Measurements from ENCODE around the gene CYP3A7. TPM values are rescaled to one million over a fixed set of nuclear protein-coding genes. Genes with fewer than 3 reads are reported as not detected.

Gene CYP3A7
- total and polyA plus RNA-seq, 2 of the 13 experiments (the other 11 are each of a cell fraction or from before 2014, with no cell fraction given): 5.8 to 6.4 TPM

- TF ChIP-seq KIAA2018 (CRISPR knock-in tag; IDR thresholded peaks at IDR 0.05; ENCODE audit: borderline replicate concordance): no peak
- 0 out of 2 replicates have a peak, but pooled peaks have one; percentile 24 for TF ChIP-seq ZNF232 (CRISPR knock-in tag; IDR thresholded peaks at IDR 0.05; ENCODE audit: borderline replicate concordance)
- TF ChIP-seq TSC22D2 (CRISPR knock-in tag; IDR thresholded peaks at IDR 0.05; ENCODE audit: borderline replicate concordance): no peak
- TF ChIP-seq ARNT (IDR thresholded peaks at IDR 0.05): no peak
- no peak for TF ChIP-seq ZNF816 (CRISPR knock-in tag; IDR thresholded peaks at IDR 0.05; ENCODE audit: borderline replicate concordance)
- TF ChIP-seq MEF2D (CRISPR knock-in tag; IDR thresholded peaks at IDR 0.05): peak; percentile 54; the same call in 1 of the 2 replicates
- no peak for TF ChIP-seq SYNCRIP (IDR thresholded peaks at IDR 0.05; ENCODE audit: insufficient read depth, low read depth, low read length)
- TF ChIP-seq ONECUT2 (CRISPR knock-in tag; IDR thresholded peaks at IDR 0.05): peak; percentile 87
- peak; percentile 49; the same call in 1 of the 2 replicates for TF ChIP-seq PHF21A (CRISPR knock-in tag; IDR thresholded peaks at IDR 0.05)
- TF ChIP-seq NCOR1 (IDR thresholded peaks at IDR 0.05; ENCODE audit: borderline replicate concordance, low read length): no peak
- no peak for TF ChIP-seq MED8 (CRISPR knock-in tag; IDR thresholded peaks at IDR 0.05; ENCODE audit: insufficient replicate concordance)
- TF ChIP-seq ZNF225 (CRISPR knock-in tag; IDR thresholded peaks at IDR 0.05): no peak
- peak; percentile 26; the same call in 1 of the 2 replicates for TF ChIP-seq GMEB1 (CRISPR knock-in tag; IDR thresholded peaks at IDR 0.05; ENCODE audit: borderline replicate concordance)
- TF ChIP-seq, protein P1, sequence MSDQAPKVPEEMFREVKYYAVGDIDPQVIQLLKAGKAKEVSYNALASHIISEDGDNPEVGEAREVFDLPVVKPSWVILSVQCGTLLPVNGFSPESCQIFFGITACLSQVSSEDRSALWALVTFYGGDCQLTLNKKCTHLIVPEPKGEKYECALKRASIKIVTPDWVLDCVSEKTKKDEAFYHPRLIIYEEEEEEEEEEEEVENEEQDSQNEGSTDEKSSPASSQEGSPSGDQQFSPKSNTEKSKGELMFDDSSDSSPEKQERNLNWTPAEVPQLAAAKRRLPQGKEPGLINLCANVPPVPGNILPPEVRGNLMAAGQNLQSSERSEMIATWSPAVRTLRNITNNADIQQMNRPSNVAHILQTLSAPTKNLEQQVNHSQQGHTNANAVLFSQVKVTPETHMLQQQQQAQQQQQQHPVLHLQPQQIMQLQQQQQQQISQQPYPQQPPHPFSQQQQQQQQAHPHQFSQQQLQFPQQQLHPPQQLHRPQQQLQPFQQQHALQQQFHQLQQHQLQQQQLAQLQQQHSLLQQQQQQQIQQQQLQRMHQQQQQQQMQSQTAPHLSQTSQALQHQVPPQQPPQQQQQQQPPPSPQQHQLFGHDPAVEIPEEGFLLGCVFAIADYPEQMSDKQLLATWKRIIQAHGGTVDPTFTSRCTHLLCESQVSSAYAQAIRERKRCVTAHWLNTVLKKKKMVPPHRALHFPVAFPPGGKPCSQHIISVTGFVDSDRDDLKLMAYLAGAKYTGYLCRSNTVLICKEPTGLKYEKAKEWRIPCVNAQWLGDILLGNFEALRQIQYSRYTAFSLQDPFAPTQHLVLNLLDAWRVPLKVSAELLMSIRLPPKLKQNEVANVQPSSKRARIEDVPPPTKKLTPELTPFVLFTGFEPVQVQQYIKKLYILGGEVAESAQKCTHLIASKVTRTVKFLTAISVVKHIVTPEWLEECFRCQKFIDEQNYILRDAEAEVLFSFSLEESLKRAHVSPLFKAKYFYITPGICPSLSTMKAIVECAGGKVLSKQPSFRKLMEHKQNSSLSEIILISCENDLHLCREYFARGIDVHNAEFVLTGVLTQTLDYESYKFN (CRISPR knock-in tag; conservative IDR thresholded peaks at IDR 0.05): peak; percentile 80
- no peak for TF ChIP-seq RXRA (CRISPR knock-in tag; IDR thresholded peaks at IDR 0.05)
Observed at GRCh38 chr7:99733003-99733402, 2.0 kb downstream of the CYP3A7 start (continued).
